GM12873 (cell line): ENCODE measurements around the gene C1QA.

ENCODE experiments used
- CTCF ChIP-seq: IDR thresholded peaks from 2 replicates; pipeline ENCODE4 v1.5.1; 2012; ENCODE audit warnings: low read depth, mild to moderate bottlenecking, moderate library complexity, low read length, control low read depth; ENCODE audit not compliant: insufficient read depth; ENCODE audit errors: missing control alignments

The C1QA gene

DNA sequence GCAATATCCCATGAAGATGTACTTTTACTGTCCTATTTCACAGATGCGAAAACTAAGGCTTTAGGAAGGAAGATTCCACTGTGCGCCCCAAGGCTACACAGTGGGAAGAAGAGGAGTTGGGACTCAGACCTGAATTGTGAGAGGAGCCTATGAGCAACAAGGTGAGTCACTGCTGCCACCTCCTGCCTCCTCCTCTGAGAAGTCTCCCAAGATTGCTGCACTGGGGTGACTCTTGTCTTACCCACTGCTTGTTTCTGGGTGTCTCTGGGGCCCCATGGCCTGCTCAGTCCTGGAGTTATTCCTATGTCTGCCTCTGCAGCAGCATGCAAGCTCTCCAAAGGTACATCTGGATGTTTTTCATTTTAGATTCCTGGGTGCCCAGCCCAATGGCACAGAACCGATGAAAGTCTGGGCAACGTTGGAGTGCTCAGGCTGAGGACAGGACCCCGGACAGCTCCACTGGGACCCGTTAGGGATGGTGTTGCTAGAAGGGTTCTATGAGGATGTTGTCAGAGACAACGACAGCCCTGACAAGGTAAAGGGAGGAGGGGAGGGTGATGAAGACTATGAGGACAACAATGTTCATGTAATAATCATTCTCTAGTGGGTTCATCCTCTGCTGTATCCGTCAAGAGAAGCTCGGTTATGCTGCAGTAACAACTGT lies 11.0 kb upstream of the C1QA start:
- TF ChIP-seq CTCF: no peak

DNA sequence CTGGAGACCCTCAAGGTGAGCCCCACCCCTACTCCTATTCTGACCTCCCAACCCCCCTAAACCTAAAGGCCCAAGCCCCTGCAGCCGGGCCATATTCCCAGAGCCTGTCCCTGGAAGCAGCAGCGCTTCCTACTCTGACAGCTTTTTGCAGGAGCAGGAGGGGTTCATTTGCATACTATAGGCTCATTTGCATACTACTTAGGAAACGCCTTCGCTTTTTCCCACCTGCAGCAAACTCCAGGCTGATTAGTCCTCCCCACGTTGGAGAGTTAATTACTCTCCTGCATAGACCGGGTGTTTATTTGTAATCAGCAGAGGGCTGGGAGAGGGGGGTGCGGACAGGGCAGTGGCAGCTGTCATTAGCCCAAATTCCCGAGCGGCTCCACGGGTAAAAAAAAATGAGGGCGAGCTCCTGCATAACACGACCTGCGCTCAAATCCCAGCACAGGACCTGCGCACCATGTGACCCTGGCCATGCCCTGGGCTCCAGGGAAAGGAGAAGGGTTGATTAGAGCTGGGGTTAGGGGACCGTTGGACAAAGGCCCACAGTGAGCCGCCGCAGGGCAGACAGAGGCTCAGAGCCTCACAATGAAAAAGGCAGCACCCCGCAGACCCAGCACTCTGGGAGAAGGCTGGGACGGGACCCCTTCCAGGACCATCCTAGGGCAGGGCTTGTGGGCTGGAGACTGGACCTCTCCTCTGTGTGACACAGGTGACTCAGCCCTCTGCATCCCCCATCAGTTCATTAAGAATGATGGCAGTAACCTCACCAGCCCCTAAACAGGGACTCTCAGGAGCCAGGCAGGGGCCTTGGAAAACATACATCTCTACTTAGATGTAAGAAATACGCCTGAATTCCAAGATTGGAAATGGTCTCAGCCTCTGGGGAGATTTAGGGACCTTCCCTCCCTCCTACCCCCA lies 9.9 kb upstream of the C1QA start:
- no peak for TF ChIP-seq CTCF

DNA sequence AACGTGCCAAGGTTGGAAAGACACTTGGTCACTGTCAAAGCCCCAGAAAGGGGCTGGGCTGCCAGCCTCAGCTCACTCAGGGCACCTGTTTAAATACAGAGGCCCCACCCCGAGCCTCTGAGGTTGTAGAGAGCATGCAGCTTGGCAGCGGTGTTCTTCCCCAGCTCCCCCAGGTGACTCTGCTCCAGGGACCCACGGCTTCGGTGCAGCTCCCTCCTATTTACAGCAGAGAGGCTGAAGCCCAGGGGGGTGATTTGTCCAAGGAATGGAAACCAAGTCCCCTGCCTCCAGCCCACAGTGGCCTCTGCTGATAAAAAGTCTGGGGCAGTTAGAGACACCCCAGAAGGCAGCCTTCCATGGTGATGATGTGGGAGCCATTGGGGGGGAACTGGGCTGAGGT lies 9.1 kb upstream of the C1QA start:
- no peak for TF ChIP-seq CTCF

GRCh38 chr1:22628698-22629444 lies 7.6 kb upstream of the C1QA start:
- TF ChIP-seq CTCF: no peak

GRCh38 chr1:22629886-22630285 lies 6.5 kb upstream of the C1QA start:
- TF ChIP-seq CTCF: no peak

GRCh38 chr1:22633697-22634463 lies 2.5 kb upstream of the C1QA start:
- no peak for TF ChIP-seq CTCF
